GM18868 (cell line): ENCODE measurements around the gene C1QTNF6.

Experiments used
- ATAC-seq: cut with Tn5 transposase; IDR thresholded peaks from one replicate; pipeline ENCODE4 v1.9.1; 2021; ENCODE audit warnings: mild to moderate bottlenecking, moderate library complexity; ENCODE audit not compliant: unreplicated experiment

C1QTNF6 gene

GRCh38 chr22:37146507-37147180 is 41.4 kb downstream of the C1QTNF6 start:
- no peak for ATAC-seq

GRCh38 chr22:37146051-37146385 is 42.0 kb downstream of the C1QTNF6 start:
- no peak for ATAC-seq

- no peak for ATAC-seq
These were observed 42.6 kb downstream of the C1QTNF6 start for GRCh38 chr22:37145180-37146050.

GRCh38 chr22:37144180-37144554 is 43.9 kb downstream of the C1QTNF6 start:
- no peak for ATAC-seq

- no peak for ATAC-seq
These were observed 46.1 kb downstream of the C1QTNF6 start for GRCh38 chr22:37141971-37142370.

GRCh38 chr22:37141476-37141875 is 46.6 kb downstream of the C1QTNF6 start:
- ATAC-seq: no peak

- ATAC-seq: no peak
These were observed 47.2 kb downstream of the C1QTNF6 start for GRCh38 chr22:37140686-37141323.

- no peak for ATAC-seq
These were observed 48.3 kb downstream of the C1QTNF6 start for GRCh38 chr22:37139762-37140161.

- no peak for ATAC-seq
These were observed 49.0 kb downstream of the C1QTNF6 start for GRCh38 chr22:37138849-37139561.

GRCh38 chr22:37137903-37138665 is 50.0 kb downstream of the C1QTNF6 start:
- no peak for ATAC-seq

GRCh38 chr22:37137131-37137530 is 50.9 kb downstream of the C1QTNF6 start:
- no peak for ATAC-seq

- ATAC-seq: no peak
These were observed 53.0 kb downstream of the C1QTNF6 start for GRCh38 chr22:37135023-37135422.

GRCh38 chr22:37133304-37134018 is 54.6 kb downstream of the C1QTNF6 start:
- ATAC-seq: no peak

GRCh38 chr22:37132773-37133172 is 55.3 kb downstream of the C1QTNF6 start:
- no peak for ATAC-seq
